Parathyroid adenoma (tissue), 2 donors: Measurements from ENCODE around the gene KIR2DL3.
"Not testable (repeated sequence)": the region's sequence is repeated elsewhere in the genome, so short reads cannot be mapped to it uniquely, and the experiment has no call there.

Experiments used
- H2AFZ ChIP-seq: fragments of 300-600 bp; sonication (generic); one replicate; pipeline ENCODE4 v1.7.0; 2017; ENCODE audit warnings: antibody characterized with exemption, mild to moderate bottlenecking
- H3K27ac ChIP-seq: fragments of 300-600 bp; sonication (generic); one replicate; pipeline ENCODE4 v1.7.0; 2017
- H3K27me3 ChIP-seq: fragments of 300-600 bp; sonication (generic); one replicate; pipeline ENCODE4 v1.7.0; 2017; ENCODE audit warnings: low read length; ENCODE audit not compliant: control insufficient read depth, insufficient read depth
- H3K36me3 ChIP-seq: fragments of 300-600 bp; sonication (generic); one replicate; pipeline ENCODE4 v1.7.0; 2017; ENCODE audit warnings: low read length; ENCODE audit not compliant: control insufficient read depth, insufficient read depth
- H3K4me1 ChIP-seq: fragments of 300-600 bp; sonication (generic); one replicate; pipeline ENCODE4 v1.7.0; 2017; ENCODE audit warnings: control low read depth
- H3K4me2 ChIP-seq: fragments of 300-600 bp; sonication (generic); one replicate; pipeline ENCODE4 v1.7.0; 2017; ENCODE audit warnings: low read length
- H3K4me3 ChIP-seq: fragments of 300-600 bp; sonication (generic); one replicate; pipeline ENCODE4 v1.7.0; 2017; ENCODE audit warnings: low read depth, low read length
- H3K79me2 ChIP-seq: fragments of 300-600 bp; sonication (generic); one replicate; pipeline ENCODE4 v1.7.0; 2017; ENCODE audit warnings: control low read depth
- H3K9ac ChIP-seq: fragments of 300-600 bp; sonication (generic); one replicate; pipeline ENCODE4 v1.7.0; 2017; ENCODE audit warnings: mild to moderate bottlenecking
- H3K9me3 ChIP-seq: fragments of 300-600 bp; sonication (generic); one replicate; pipeline ENCODE4 v1.7.0; 2017; ENCODE audit warnings: low read length; ENCODE audit not compliant: control insufficient read depth
- TF ChIP-seq, protein P1 (sequence below): fragments of 300-600 bp; sonication (generic); IDR thresholded peaks from one replicate; pipeline ENCODE4 v1.7.0; 2017; ENCODE audit warnings: antibody characterized with exemption, mild to moderate bottlenecking
- donor health status: primary hyperparathyroidism.

Gene KIR2DL3

DNA sequence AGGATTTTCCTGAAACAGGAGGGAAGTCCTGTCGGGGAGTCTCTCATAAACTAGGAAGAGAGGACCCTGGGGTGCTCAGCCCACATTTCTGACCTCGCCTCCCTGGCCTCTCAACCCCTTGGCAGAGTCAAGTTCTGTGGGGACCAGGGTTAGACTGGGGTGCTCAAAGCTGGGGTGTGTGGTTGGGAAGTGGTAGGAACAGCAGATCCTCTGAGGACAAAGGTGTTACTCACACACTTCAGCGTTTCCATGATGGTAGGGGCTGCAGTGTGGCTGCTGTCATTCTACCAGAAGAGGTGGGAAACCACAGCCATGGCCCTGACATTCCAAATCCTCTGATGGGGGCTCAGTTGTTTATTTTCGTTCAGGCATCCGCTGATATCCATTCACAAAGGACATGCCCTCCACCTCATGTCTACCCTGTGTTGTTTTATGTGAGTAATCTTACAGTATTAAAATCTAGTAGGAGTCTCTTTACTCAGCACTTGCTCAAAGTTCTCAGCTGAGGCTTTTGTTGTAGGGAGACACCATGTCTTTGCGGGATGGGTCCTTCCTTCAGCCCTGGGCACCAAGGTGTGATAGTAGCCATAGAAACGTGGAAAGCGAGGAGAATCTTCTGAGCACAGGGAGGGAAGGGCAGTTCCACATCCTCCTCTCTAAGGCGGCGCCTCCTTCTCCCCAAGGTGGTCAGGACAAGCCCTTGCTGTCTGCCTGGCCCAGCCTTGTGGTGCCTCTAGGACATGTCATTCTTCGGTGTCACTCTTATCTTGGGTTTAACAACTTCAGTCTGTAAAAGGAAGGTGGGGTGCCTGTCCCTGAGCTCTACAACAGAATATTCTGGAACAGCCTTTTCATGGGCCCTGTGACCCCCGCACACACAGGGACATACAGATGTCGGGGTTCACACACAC, 1.5 kb downstream of the KIR2DL3 start:
- Histone ChIP-seq H3K4me2 (no peak overlapping the region), H3K4me3 (no peak overlapping the region), H3K79me2 (no peaks in the 10 kb centered on the region), H3K36me3 (no peaks in the 10 kb centered on the region), H3K9ac (no peak overlapping the region), H3K27ac (no peak overlapping the region), H2AFZ (no peak overlapping the region), H3K9me3 (no peaks in the 10 kb centered on the region), H3K27me3 (no peaks in the 10 kb centered on the region), H3K4me1 (no peaks in the 10 kb centered on the region)
- TF ChIP-seq, protein P1, sequence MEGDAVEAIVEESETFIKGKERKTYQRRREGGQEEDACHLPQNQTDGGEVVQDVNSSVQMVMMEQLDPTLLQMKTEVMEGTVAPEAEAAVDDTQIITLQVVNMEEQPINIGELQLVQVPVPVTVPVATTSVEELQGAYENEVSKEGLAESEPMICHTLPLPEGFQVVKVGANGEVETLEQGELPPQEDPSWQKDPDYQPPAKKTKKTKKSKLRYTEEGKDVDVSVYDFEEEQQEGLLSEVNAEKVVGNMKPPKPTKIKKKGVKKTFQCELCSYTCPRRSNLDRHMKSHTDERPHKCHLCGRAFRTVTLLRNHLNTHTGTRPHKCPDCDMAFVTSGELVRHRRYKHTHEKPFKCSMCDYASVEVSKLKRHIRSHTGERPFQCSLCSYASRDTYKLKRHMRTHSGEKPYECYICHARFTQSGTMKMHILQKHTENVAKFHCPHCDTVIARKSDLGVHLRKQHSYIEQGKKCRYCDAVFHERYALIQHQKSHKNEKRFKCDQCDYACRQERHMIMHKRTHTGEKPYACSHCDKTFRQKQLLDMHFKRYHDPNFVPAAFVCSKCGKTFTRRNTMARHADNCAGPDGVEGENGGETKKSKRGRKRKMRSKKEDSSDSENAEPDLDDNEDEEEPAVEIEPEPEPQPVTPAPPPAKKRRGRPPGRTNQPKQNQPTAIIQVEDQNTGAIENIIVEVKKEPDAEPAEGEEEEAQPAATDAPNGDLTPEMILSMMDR: no peak

DNA sequence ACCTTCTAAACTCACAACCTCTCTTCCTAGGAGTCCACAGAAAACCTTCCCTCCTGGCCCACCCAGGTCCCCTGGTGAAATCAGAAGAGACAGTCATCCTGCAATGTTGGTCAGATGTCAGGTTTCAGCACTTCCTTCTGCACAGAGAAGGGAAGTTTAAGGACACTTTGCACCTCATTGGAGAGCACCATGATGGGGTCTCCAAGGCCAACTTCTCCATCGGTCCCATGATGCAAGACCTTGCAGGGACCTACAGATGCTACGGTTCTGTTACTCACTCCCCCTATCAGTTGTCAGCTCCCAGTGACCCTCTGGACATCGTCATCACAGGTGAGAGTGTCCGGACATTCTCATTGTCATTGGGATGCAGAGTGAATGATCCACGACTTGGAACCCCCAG, 3.6 kb downstream of the KIR2DL3 start:
- H3K4me1 ChIP-seq, H3K9ac ChIP-seq, H3K4me3 ChIP-seq, H2AFZ ChIP-seq, H3K27ac ChIP-seq, H3K27me3 ChIP-seq, H3K36me3 ChIP-seq, H3K9me3 ChIP-seq, H3K4me2 ChIP-seq, H3K79me2 ChIP-seq: not testable (repeated sequence)

DNA sequence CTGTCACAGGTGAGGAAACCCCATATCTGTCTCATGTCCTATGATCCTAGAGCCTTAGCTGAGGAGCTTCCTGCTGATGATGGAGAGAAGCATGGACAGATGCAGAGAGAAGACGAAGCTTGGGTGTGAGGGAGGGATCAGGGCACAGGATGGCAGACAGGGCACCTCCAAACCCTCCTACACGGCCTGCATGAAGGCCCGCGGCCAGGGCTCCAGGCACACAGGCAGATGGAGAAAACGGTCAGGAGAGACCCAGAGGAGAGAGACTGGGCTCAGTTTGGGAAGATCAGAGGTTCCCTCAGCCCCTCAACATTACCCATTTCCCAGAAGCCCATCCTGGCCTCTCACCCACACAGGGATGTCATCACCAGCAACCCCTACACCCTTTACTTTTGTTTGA, 5.8 kb downstream of the KIR2DL3 start:
- not testable (repeated sequence) for H3K4me2 ChIP-seq, H3K9ac ChIP-seq, H3K4me3 ChIP-seq, H3K79me2 ChIP-seq, H3K36me3 ChIP-seq, H3K4me1 ChIP-seq, H3K27ac ChIP-seq, H3K27me3 ChIP-seq, H3K9me3 ChIP-seq, H2AFZ ChIP-seq

DNA sequence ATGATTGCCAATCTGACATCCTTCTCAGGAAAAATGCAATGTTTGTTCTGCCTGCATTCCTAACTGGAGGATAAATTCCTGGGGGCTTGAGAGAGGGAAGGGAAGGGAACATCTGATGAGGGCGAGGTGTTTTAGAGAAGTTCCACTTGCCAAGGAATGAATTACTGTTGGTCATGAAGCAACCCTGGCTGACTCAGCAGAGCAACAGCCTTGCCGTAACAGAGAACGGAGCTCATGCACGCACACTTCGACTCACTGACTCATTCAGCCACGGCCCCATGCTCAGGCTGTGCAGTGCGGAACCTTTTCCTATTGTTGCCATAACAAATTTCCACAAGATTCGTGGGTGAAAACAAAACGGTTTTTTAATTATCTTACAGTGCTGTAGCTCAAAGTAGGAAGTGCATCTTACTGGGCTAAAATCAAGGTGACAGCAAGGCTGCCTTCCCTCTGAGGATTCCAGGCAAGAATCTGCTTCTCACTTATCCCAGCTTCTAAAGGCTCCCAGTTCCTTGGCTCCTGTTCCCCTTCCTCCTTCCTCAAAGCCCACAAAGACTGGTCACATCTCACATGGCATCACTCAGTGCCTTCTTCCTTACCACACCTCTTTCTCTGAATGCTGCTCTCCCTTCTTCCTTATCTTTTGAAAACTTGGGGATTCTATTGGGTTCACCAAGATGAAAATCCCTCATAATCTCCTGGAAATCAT, 9.5 kb downstream of the KIR2DL3 start:
- not testable (repeated sequence) for H3K27me3 ChIP-seq, H3K4me1 ChIP-seq, H3K36me3 ChIP-seq, H3K27ac ChIP-seq, H3K79me2 ChIP-seq, H3K4me2 ChIP-seq, H3K9me3 ChIP-seq, H3K4me3 ChIP-seq, H3K9ac ChIP-seq, H2AFZ ChIP-seq

DNA sequence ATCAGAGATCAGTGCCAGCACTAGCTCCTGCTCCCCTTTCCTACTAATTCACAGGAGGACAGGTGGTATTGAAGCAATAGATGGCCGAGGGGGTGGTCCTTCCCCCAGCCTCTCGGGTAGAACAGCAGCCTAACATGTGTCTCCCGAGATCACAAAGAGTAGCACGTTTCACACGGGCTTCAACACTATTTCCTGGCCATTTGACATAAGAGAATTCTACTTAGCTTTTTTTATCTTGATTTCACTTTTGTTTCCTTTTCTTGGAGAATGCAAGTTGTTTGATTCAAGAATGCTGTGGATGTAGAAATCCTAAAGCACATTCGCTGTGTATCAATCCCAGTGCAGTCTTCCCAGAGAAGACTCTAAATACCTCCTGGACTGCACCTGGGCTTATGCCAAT, 12.0 kb downstream of the KIR2DL3 start:
- not testable (repeated sequence) for H3K4me2 ChIP-seq, H3K79me2 ChIP-seq, H3K4me1 ChIP-seq, H3K9me3 ChIP-seq, H3K9ac ChIP-seq, H3K4me3 ChIP-seq, H3K27me3 ChIP-seq, H3K36me3 ChIP-seq, H2AFZ ChIP-seq, H3K27ac ChIP-seq

DNA sequence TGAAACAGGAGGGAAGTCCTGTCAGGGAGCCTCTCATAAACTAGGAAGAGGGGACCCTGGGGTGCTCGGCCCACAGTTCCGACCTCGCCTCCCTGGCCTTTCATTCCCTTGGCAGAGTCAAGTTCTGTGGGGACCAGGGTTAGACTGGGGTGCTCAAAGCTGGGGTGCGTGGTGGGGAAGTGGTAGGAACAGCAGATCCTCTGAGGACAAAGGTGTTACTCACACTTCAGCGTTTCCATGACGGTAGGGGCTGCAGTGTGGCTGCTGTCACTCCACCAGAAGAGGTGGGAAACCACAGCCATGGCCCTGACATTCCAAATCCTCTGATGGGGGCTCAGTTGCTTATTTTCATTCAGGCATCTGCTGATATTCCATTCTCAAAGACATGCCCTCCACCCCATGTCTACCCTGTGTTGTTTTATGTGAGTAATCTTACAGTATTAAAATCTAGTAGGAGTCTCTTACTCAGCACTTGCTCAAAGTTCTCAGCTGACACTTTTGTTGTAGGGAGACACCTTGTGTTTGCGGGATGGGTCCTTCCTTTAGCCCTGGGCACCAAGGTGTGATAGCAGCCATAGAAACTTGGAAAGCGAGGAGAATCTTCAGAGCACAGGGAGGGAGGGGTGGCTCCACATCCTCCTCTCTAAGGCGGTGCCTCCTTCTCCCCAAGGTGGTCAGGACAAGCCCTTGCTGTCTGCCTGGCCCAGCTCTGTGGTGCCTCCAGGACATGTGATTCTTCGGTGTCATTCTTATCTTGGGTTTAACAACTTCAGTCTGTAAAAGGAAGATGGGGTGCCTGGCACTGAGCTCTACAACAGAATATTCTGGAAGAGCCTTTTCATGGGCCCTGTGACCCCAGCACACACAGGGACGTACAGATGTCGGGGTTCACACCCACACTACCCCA, 18.1 kb downstream of the KIR2DL3 start:
- not testable (repeated sequence) for H3K9ac ChIP-seq, H2AFZ ChIP-seq, H3K4me1 ChIP-seq, H3K4me2 ChIP-seq, H3K79me2 ChIP-seq, H3K27me3 ChIP-seq, H3K27ac ChIP-seq, H3K36me3 ChIP-seq, H3K4me3 ChIP-seq, H3K9me3 ChIP-seq

DNA sequence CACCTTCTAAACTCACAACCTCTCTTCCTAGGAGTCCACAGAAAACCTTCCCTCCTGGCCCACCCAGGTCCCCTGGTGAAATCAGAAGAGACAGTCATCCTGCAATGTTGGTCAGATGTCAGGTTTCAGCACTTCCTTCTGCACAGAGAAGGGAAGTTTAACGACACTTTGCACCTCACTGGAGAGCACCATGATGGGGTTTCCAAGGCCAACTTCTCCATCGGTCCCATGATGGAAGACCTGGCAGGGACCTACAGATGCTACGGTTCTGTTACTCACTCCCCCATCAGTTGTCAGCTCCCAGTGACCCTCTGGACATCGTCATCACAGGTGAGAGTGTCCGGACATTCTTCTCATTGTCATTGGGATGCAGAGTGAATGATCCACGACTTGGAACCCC, 20.3 kb downstream of the KIR2DL3 start:
- H3K4me2 ChIP-seq, H3K4me3 ChIP-seq, H3K9ac ChIP-seq, H3K79me2 ChIP-seq, H3K27me3 ChIP-seq, H3K27ac ChIP-seq, H2AFZ ChIP-seq, H3K4me1 ChIP-seq, H3K9me3 ChIP-seq, H3K36me3 ChIP-seq: not testable (repeated sequence)

DNA sequence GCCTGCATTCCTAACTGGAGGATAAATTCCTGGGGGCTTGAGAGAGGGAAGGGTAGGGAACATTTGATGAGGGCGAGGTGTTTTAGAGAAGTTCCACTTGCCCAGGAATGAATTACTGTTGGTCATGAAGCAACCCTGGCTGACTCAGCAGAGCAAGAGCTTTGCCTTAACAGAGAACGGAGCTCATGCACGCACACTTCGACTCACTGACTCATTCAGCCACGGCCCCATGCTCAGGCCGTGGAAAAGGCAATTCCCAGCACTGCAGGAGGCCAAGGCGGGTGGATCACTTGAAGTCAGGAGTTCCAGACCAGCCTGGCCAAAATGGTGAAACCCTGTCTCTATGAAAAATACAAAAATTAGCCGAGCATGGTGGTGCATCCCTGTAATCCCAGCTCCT, 25.9 kb downstream of the KIR2DL3 start:
- H3K4me3 ChIP-seq, H3K27ac ChIP-seq, H3K4me2 ChIP-seq, H3K9me3 ChIP-seq, H3K36me3 ChIP-seq, H3K79me2 ChIP-seq, H3K9ac ChIP-seq, H2AFZ ChIP-seq, H3K4me1 ChIP-seq, H3K27me3 ChIP-seq: not testable (repeated sequence)

DNA sequence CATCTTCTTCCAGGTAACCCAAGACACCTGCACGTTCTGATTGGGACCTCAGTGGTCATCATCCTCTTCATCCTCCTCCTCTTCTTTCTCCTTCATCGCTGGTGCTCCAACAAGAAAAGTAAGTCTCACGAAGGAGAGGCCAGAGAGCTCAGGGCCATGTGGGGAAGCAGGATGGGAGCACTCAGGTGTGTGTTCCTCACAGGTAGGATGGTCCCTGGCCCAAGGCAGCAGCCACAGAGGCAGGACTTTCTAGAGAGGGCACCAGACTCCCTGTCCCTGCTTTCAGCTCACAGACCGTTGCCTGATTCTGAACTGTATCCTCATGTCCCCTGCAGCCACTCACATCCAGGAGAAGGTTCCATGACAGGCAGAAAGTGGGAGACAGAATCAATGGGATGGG, 28.2 kb downstream of the KIR2DL3 start:
- not testable (repeated sequence) for H3K4me1 ChIP-seq, H3K79me2 ChIP-seq, H3K27ac ChIP-seq, H2AFZ ChIP-seq, H3K36me3 ChIP-seq, H3K4me2 ChIP-seq, H3K4me3 ChIP-seq, H3K27me3 ChIP-seq, H3K9ac ChIP-seq, H3K9me3 ChIP-seq
